Measurements from ENCODE around the gene ERAS.

GRCh38 chrX:48852857-48853256 lies 26.5 kb downstream of the ERAS start:
- TF ChIP-seq CTCF (conservative IDR thresholded peaks at IDR 0.05; ENCODE audit: low read length) (no peak), EZH2phosphoT487 (IDR thresholded peaks at IDR 0.05; ENCODE audit: borderline replicate concordance, low read depth, low read length) (no peak)
